WTC11 (cell line): ENCODE results near the gene ARSA. TPM values are rescaled to one million over a fixed set of nuclear protein-coding genes. Genes with fewer than 3 reads are reported as not detected.
A peak's percentile ranks its signal among the peaks of the same experiment; 100 is the strongest.

Experiments used
- ATAC-seq: fragments of 200-7000 bp; cut with Tn5 transposase; 2 replicates; pipeline ENCODE4 v1.10.0; 2021; ENCODE audit warnings: mild to moderate bottlenecking, moderate library complexity
- CTCF ChIA-PET: fragments of 300-600 bp; sonication (Branson Sonifier 250); formaldehyde crosslinking; loops from one replicate; lab custom pipeline; 2021; ENCODE audit warnings: antibody characterized with exemption; lab: Charles Lee
- POLR2A ChIA-PET: fragments of 350-600 bp; sonication (Branson Sonifier 250); formaldehyde crosslinking; loops from one replicate; lab custom pipeline; 2021; ENCODE audit warnings: antibody characterized with exemption; lab: Charles Lee
- DNase-seq: peaks from one replicate; pipeline ENCODE4 v3.0.0; 2021; ENCODE audit warnings: low spot score
- H3K27ac Mint-ChIP-seq: 2 replicates; pipeline ENCODE4 v1.8.0; 2021; ENCODE audit warnings: mixed read lengths
- H3K27me3 Mint-ChIP-seq: 2 replicates; pipeline ENCODE4 v1.8.0; 2021; ENCODE audit warnings: low read depth, mild to moderate bottlenecking, moderate library complexity, mixed read lengths
- H3K36me3 Mint-ChIP-seq: 2 replicates; pipeline ENCODE4 v1.8.0; 2021; ENCODE audit warnings: mixed read lengths
- H3K4me1 Mint-ChIP-seq: 2 replicates; pipeline ENCODE4 v1.8.0; 2022; ENCODE audit warnings: mixed read lengths
- H3K4me3 Mint-ChIP-seq: 2 replicates; pipeline ENCODE4 v1.8.0; 2021; ENCODE audit warnings: mild to moderate bottlenecking, moderate library complexity, mixed read lengths
- H3K9me3 Mint-ChIP-seq: 2 replicates; pipeline ENCODE4 v1.8.0; 2021; ENCODE audit warnings: mixed read lengths
- ATF2 ChIP-seq: sonication (generic); formaldehyde crosslinking; IDR thresholded peaks from 2 replicates; pipeline ENCODE4 v1.8.1; 2022; ENCODE audit warnings: low read depth, missing genetic modification reagents, borderline replicate concordance
- CDX4 ChIP-seq: fragments of 250-450 bp; sonication (Bioruptor Pico); IDR thresholded peaks from 2 replicates; pipeline ENCODE4 v1.9.0; 2021; ENCODE audit warnings: moderate library complexity, mild to moderate bottlenecking, inconsistent platforms, borderline replicate concordance
- E2F5 ChIP-seq: sonication (generic); formaldehyde crosslinking; IDR thresholded peaks from 2 replicates; pipeline ENCODE4 v1.8.1; 2022; ENCODE audit warnings: mild to moderate bottlenecking, moderate library complexity, missing genetic modification reagents
- ERG ChIP-seq: fragments of 250-450 bp; sonication (Bioruptor Pico); IDR thresholded peaks from 2 replicates; pipeline ENCODE4 v1.8.0; 2021; ENCODE audit warnings: mild to moderate bottlenecking
- FOXP1 ChIP-seq: sonication (generic); formaldehyde crosslinking; IDR thresholded peaks from 2 replicates; pipeline ENCODE4 v1.8.0; 2022; ENCODE audit warnings: missing genetic modification reagents, mild to moderate bottlenecking, moderate library complexity, borderline replicate concordance
- GABPB1 ChIP-seq: sonication (generic); formaldehyde crosslinking; IDR thresholded peaks from 2 replicates; pipeline ENCODE4 v1.8.1; 2023; ENCODE audit warnings: mild to moderate bottlenecking, missing genetic modification reagents
- GRHL2 ChIP-seq: fragments of 250-450 bp; sonication (Bioruptor Pico); IDR thresholded peaks from 2 replicates; pipeline ENCODE4 v1.8.0; 2022; ENCODE audit warnings: mild to moderate bottlenecking, moderate library complexity; ENCODE audit not compliant: insufficient replicate concordance, severe bottlenecking
- HMGA2 ChIP-seq: fragments of 250-450 bp; sonication (Bioruptor Pico); IDR thresholded peaks from 2 replicates; pipeline ENCODE4 v1.4.0; 2021; ENCODE audit warnings: mild to moderate bottlenecking, moderate library complexity
- IRF1 ChIP-seq: sonication (generic); formaldehyde crosslinking; IDR thresholded peaks from 2 replicates; pipeline ENCODE4 v1.8.0; 2023; ENCODE audit warnings: missing genetic modification reagents
- MYBL2 ChIP-seq: sonication (generic); formaldehyde crosslinking; IDR thresholded peaks from 2 replicates; pipeline ENCODE4 v1.8.1; 2023; ENCODE audit warnings: mild to moderate bottlenecking, moderate library complexity, missing genetic modification reagents
- NFATC4 ChIP-seq: fragments of 250-450 bp; sonication (Bioruptor Pico); IDR thresholded peaks from 2 replicates; pipeline ENCODE4 v1.9.0; 2021; ENCODE audit warnings: mild to moderate bottlenecking
- NFE2L1 ChIP-seq: sonication (generic); formaldehyde crosslinking; IDR thresholded peaks from 2 replicates; pipeline ENCODE4 v1.8.1; 2023; ENCODE audit warnings: missing genetic modification reagents
- NFYB ChIP-seq: sonication (generic); formaldehyde crosslinking; conservative IDR thresholded peaks from 2 replicates; pipeline ENCODE4 v1.8.0; 2022; ENCODE audit warnings: low read depth, missing genetic modification reagents
- NR1H2 ChIP-seq: sonication (generic); formaldehyde crosslinking; IDR thresholded peaks from 2 replicates; pipeline ENCODE4 v1.9.0; 2021; ENCODE audit warnings: mild to moderate bottlenecking, moderate library complexity, missing genetic modification reagents
- RELA ChIP-seq: sonication (generic); formaldehyde crosslinking; IDR thresholded peaks from 2 replicates; pipeline ENCODE4 v1.8.1; 2022; ENCODE audit warnings: missing genetic modification reagents, mild to moderate bottlenecking, borderline replicate concordance
- SMAD3 ChIP-seq: sonication (generic); formaldehyde crosslinking; IDR thresholded peaks from 2 replicates; pipeline ENCODE4 v1.8.0; 2022; ENCODE audit warnings: missing genetic modification reagents, mild to moderate bottlenecking, borderline replicate concordance
- SOX15 ChIP-seq: fragments of 250-450 bp; sonication (Bioruptor Pico); IDR thresholded peaks from 2 replicates; pipeline ENCODE4 v1.9.0; 2021; ENCODE audit warnings: mild to moderate bottlenecking
- TEAD4 ChIP-seq: sonication (generic); formaldehyde crosslinking; IDR thresholded peaks from 2 replicates; pipeline ENCODE4 v1.8.0; 2022; ENCODE audit warnings: mild to moderate bottlenecking, missing genetic modification reagents
- ZNF121 ChIP-seq: sonication (generic); formaldehyde crosslinking; IDR thresholded peaks from 2 replicates; pipeline ENCODE4 v1.8.0; 2023; ENCODE audit warnings: missing genetic modification reagents
- ZNF512 ChIP-seq: sonication (generic); formaldehyde crosslinking; IDR thresholded peaks from 2 replicates; pipeline ENCODE4 v1.8.1; 2022; ENCODE audit warnings: missing genetic modification reagents, borderline replicate concordance
- ZNF532 ChIP-seq: fragments of 250-450 bp; sonication (Bioruptor Pico); IDR thresholded peaks from 2 replicates; pipeline ENCODE4 v1.9.0; 2021; ENCODE audit warnings: mild to moderate bottlenecking, borderline replicate concordance
- ZNF671 ChIP-seq: fragments of 250-450 bp; sonication (Bioruptor Pico); IDR thresholded peaks from 2 replicates; pipeline ENCODE4 v1.8.0; 2021; ENCODE audit warnings: mild to moderate bottlenecking
- total RNA-seq: library from RNA; stranded (reverse); gene quantifications from 3 replicates; pipeline ENCODE4 v1.2.3, GENCODE V29; 2021

The ARSA gene
- total RNA-seq, 1 experiment from 2014 or later = 18.8 TPM

- H3K9me3 Mint-ChIP-seq = no peaks in the 10 kb centered on the region
- ChIA-PET POLR2A (no interaction called here), CTCF (no interaction called here)
- H3K27ac Mint-ChIP-seq = no peak overlapping the region
- H3K36me3 Mint-ChIP-seq = peaks cover 5% of the 10 kb centered on the region
- peaks cover 26% of the 10 kb centered on the region for H3K27me3 Mint-ChIP-seq
- TF ChIP-seq SMAD3 = no peak
- TF ChIP-seq ZNF121 = no peak
- TF ChIP-seq FOXP1 (CRISPR knock-in tag) = no peak
- TF ChIP-seq SOX15 (CRISPR knock-in tag) = no peak
- TF ChIP-seq HMGA2 (CRISPR knock-in tag) = no peak
- TF ChIP-seq ZNF671 = no peak
- TF ChIP-seq ATF2 (CRISPR knock-in tag) = no peak
- no peak for TF ChIP-seq NFE2L1 (CRISPR knock-in tag)
- TF ChIP-seq GABPB1 (CRISPR knock-in tag) = no peak
- no peak for TF ChIP-seq NFYB (CRISPR knock-in tag)
- no peak for TF ChIP-seq CDX4 (CRISPR knock-in tag)
- no peak for TF ChIP-seq RELA (CRISPR knock-in tag)
- no peak for TF ChIP-seq NR1H2 (CRISPR knock-in tag)
- no peak for TF ChIP-seq GRHL2 (CRISPR knock-in tag)
- no peak for TF ChIP-seq ZNF532 (CRISPR knock-in tag)
- H3K4me1 Mint-ChIP-seq = peaks cover 9% of the 10 kb centered on the region
- DNase-seq (no peak), ATAC-seq (no peak)
- H3K4me3 Mint-ChIP-seq = no peak overlapping the region
Observed at GRCh38 chr22:50585238-50585637, 42.7 kb downstream of the ARSA start.

- no peak for DNase-seq
- H3K4me1 Mint-ChIP-seq = peaks cover 9% of the 10 kb centered on the region
- CTCF ChIA-PET = interaction anchor here (1.1 to 1.7 kb wide), 2 partner anchors 57 to 115 kb away, joined by 3 to 6 read pairs; no protein-coding TSS in a partner anchor
- no peak for ATAC-seq
- peaks cover 7% of the 10 kb centered on the region for H3K36me3 Mint-ChIP-seq
- POLR2A ChIA-PET = no interaction called here
- peak overlapping the region; percentile 97 for H3K4me3 Mint-ChIP-seq
- H3K27me3 Mint-ChIP-seq = peaks cover 18% of the 10 kb centered on the region
- H3K9me3 Mint-ChIP-seq = no peaks in the 10 kb centered on the region
- H3K27ac Mint-ChIP-seq = no peak overlapping the region
- TF ChIP-seq MYBL2 (CRISPR knock-in tag) (no peak), NFATC4 (CRISPR knock-in tag) (no peak), E2F5 (no peak), ZNF512 (CRISPR knock-in tag) (no peak), CDX4 (CRISPR knock-in tag) (no peak), SMAD3 (no peak), TEAD4 (CRISPR knock-in tag) (no peak), ERG (CRISPR knock-in tag) (no peak), IRF1 (CRISPR knock-in tag) (no peak)
Observed at GRCh38 chr22:50584106-50585096, 43.6 kb downstream of the ARSA start.
